A673 (cell line): ENCODE results near the gene VWA7. TPM values are rescaled to one million over a fixed set of nuclear protein-coding genes. Genes with fewer than 3 reads are reported as not detected.
"Not testable (repeated sequence)": the region's sequence is repeated elsewhere in the genome, so short reads cannot be mapped to it uniquely, and the experiment has no call there.

Experiments used
- BruUV-seq: library from RNA; stranded (reverse); fragments of 400-500 nt; replicated peaks from 2 replicates; lab custom pipeline; 2021; lab: Mats Ljungman, UMichigan
- CTCF ChIA-PET: fragments of 300-600 bp; sonication (Branson Sonifier 250); formaldehyde crosslinking; loops from one replicate; lab custom pipeline; 2022; ENCODE audit warnings: antibody characterized with exemption; lab: Charles Lee
- POLR2A ChIA-PET: fragments of 300-600 bp; sonication (Branson Sonifier 250); formaldehyde crosslinking; loops from one replicate; lab custom pipeline; 2022; ENCODE audit warnings: antibody characterized with exemption; ENCODE audit not compliant: low non-redundant PET; lab: Charles Lee
- DNase-seq: peaks from one replicate; pipeline ENCODE4 v3.0.0-alpha.2; 2015; ENCODE audit warnings: low spot score
- H3K27ac ChIP-seq: fragments of 200-600 bp; sonication (generic); 2 replicates; pipeline ENCODE4 v1.5.1; 2016; ENCODE audit warnings: mixed run types, low read depth, mild to moderate bottlenecking, mixed read lengths, antibody characterized with exemption, low read length; ENCODE audit not compliant: poor library complexity, severe bottlenecking
- H3K27me3 ChIP-seq: fragments of 200-600 bp; sonication (generic); replicated peaks from 2 replicates; pipeline ENCODE4 v1.6.1; 2017; ENCODE audit warnings: mixed run types, low read depth, mild to moderate bottlenecking, mixed read lengths, antibody characterized with exemption, low read length; ENCODE audit not compliant: insufficient read depth, poor library complexity
- H3K36me3 ChIP-seq: fragments of 200-600 bp; sonication (generic); 2 replicates; pipeline ENCODE4 v1.6.1; 2016; ENCODE audit warnings: mixed run types, mild to moderate bottlenecking, mixed read lengths, antibody characterized with exemption, low read length; ENCODE audit not compliant: insufficient read depth, poor library complexity, severe bottlenecking
- H3K4me1 ChIP-seq: fragments of 200-600 bp; sonication (generic); 2 replicates; pipeline ENCODE4 v1.6.1; 2017; ENCODE audit warnings: mixed run types, mild to moderate bottlenecking, mixed read lengths, antibody characterized with exemption, low read length; ENCODE audit not compliant: insufficient read depth, poor library complexity, severe bottlenecking
- H3K4me3 ChIP-seq: fragments of 200-600 bp; sonication (generic); 2 replicates; pipeline ENCODE4 v1.5.1; 2016; ENCODE audit warnings: low read depth, mixed run types, mild to moderate bottlenecking, mixed read lengths, low read length; ENCODE audit not compliant: poor library complexity, severe bottlenecking
- H3K9me3 ChIP-seq: fragments of 200-600 bp; sonication (generic); 2 replicates; pipeline ENCODE4 v1.6.1; 2016; ENCODE audit warnings: mixed run types, low read depth, mild to moderate bottlenecking, mixed read lengths, antibody characterized with exemption, low read length; ENCODE audit not compliant: poor library complexity, severe bottlenecking
- CTCF ChIP-seq: fragments of 300-800, 200-600 bp; sonication (generic); conservative IDR thresholded peaks from 2 replicates; pipeline ENCODE4 v1.5.1; 2017; ENCODE audit warnings: low read depth, mild to moderate bottlenecking, antibody characterized with exemption, low read length, moderate library complexity, mixed read lengths
- EZH2 ChIP-seq: fragments of 200-600 bp; sonication (generic); IDR thresholded peaks from 2 replicates; pipeline ENCODE4 v1.6.1; 2017; ENCODE audit warnings: borderline replicate concordance, low read depth, mild to moderate bottlenecking, mixed read lengths, antibody characterized with exemption, low read length; ENCODE audit not compliant: poor library complexity, severe bottlenecking
- intact Hi-C: fragments of 100-400 bp; cut with micrococcal nuclease; formaldehyde crosslinking; loops from one replicate; pipeline ENCODE4 v1.10.0; 2022; ENCODE audit not compliant: unreplicated experiment
- total RNA-seq: library from RNA; stranded (reverse); gene quantifications from 2 replicates; pipeline ENCODE4 v1.2.3, GENCODE V29; 2021

Gene VWA7
- total RNA-seq, 1 experiment from 2014 or later: 2.8 TPM

GRCh38 chr6:31822036-31822821 lies 45.1 kb upstream of the VWA7 start:
- H3K27me3 ChIP-seq: no peaks in the 10 kb centered on the region
- intact Hi-C loops: no loop called here
- H3K9me3 ChIP-seq: no peaks in the 10 kb centered on the region
- TSS peak; percentile 66 for BruUV-seq
- ChIA-PET CTCF (no interaction called here), POLR2A (interaction anchor here (0.6 kb wide), 1 partner anchor 14 kb away, joined by 10 read pairs; no protein-coding TSS in a partner anchor)
- H3K4me3 ChIP-seq: peak overlapping the region; percentile 62
- H3K36me3 ChIP-seq: no peaks in the 10 kb centered on the region
- H3K27ac ChIP-seq: peak overlapping the region; percentile 86
- DNase-seq: peak; percentile 72
- peaks cover 7% of the 10 kb centered on the region for H3K4me1 ChIP-seq
- TF ChIP-seq CTCF (no peak), EZH2 (no peak)

- H3K9me3 ChIP-seq: no peaks in the 10 kb centered on the region
- POLR2A ChIA-PET: no interaction called here
- TF ChIP-seq CTCF: no peak
- no peak for TF ChIP-seq EZH2
- no peaks in the 10 kb centered on the region for H3K36me3 ChIP-seq
- DNase-seq: peak; percentile 81
- TSS peak; percentile 69 for BruUV-seq
- H3K4me1 ChIP-seq: peaks cover 7% of the 10 kb centered on the region
- intact Hi-C loops: no loop called here
- CTCF ChIA-PET: no interaction called here
- no peaks in the 10 kb centered on the region for H3K27me3 ChIP-seq
- H3K4me3 ChIP-seq: peak overlapping the region; percentile 62
- peak overlapping the region; percentile 86 for H3K27ac ChIP-seq
These were observed 44.3 kb upstream of the VWA7 start for GRCh38 chr6:31821301-31822035.

- H3K36me3 ChIP-seq, H3K4me3 ChIP-seq, DNase-seq, H3K4me1 ChIP-seq, intact Hi-C loops, H3K27me3 ChIP-seq, H3K9me3 ChIP-seq, CTCF ChIA-PET, H3K27ac ChIP-seq, BruUV-seq: not testable (repeated sequence)
- POLR2A ChIA-PET: interaction anchor here (0.7 kb wide), 1 partner anchor 117 kb away, joined by 6 read pairs; the partner anchor contains the start of gene ABHD16A
These were observed 43.3 kb upstream of the VWA7 start for GRCh38 chr6:31820399-31820798.
